Pancreas (tissue), 10 donors: ENCODE data around the gene MARK4. TPM values are rescaled to one million over a fixed set of nuclear protein-coding genes. Genes with fewer than 3 reads are reported as not detected.
"Not testable (repeated sequence)": the region's sequence is repeated elsewhere in the genome, so short reads cannot be mapped to it uniquely, and the experiment has no call there.

ENCODE experiments used
- ATAC-seq, 4 donors: fragments of 200-7000 bp; cut with Tn5 transposase; one replicate each; pipeline versions ENCODE4 v1.8.0 to v1.9.1; 2020; ENCODE audit warnings: mild to moderate bottlenecking in 4 of 4, moderate library complexity in 4 of 4
- DNase-seq, 6 donors: peaks; one replicate each; pipeline ENCODE4 v3.0.0-alpha.2; 2020
- FAIRE-seq: peaks from 2 replicates; lab custom pipeline; 2012; peaks lifted over from hg19 to GRCh38; lab: Jason Lieb, UNC
- H3K27ac ChIP-seq, 4 donors: fragments of 200-600 bp; sonication (generic); 1 replicate in 3 of 4; 2 replicates in 1 of 4; pipeline versions ENCODE4 v1.5.0 to v1.8.0; 2020
- H3K27me3 ChIP-seq, 4 donors: fragments of 200-600 bp; one replicate each; pipeline ENCODE4 v1.8.0; 2021
- H3K36me3 ChIP-seq, 3 donors: fragments of 200-600 bp; sonication (generic) in 1 of 3; one replicate each; pipeline versions ENCODE4 v1.5.0 to v1.8.0; 2020 to 2021
- H3K4me1 ChIP-seq, 3 donors: fragments of 200-600 bp; one replicate each; pipeline ENCODE4 v1.8.0; 2021
- H3K4me3 ChIP-seq, 4 donors: fragments of 200-600 bp; sonication (generic) in 2 of 4; one replicate each; pipeline versions ENCODE4 v1.5.0 to v1.8.0; 2020 to 2021
- H3K9me3 ChIP-seq, 4 donors: fragments of 200-600 bp; one replicate each; pipeline ENCODE4 v1.8.0; 2021
- WGBS, 2 donors: extraction: QIAGEN DNeasy Blood & Tissue Kit; methylation state at CpG; one replicate each; pipeline ENCODE4 v1.1.7; 2013; 5-methylcytosine and 5-hydroxymethylcytosine counted together
- intact Hi-C, 3 donors: fragments of 100-400 bp; cut with DNase I; formaldehyde crosslinking; loops; one replicate each; pipeline versions ENCODE4 v1.11.1 to v1.14.2; 2022
- polyA plus RNA-seq, 2 donors: library from polyadenylated mRNA; stranded (reverse); fragments of 200-250 nt; gene quantifications; one replicate each; pipeline ENCODE4 v1.2.3, GENCODE V29; 2013
- total RNA-seq, 6 donors: library from RNA; stranded (reverse); fragmentation: NEBNext Ultra II Directional in 4 of 6; extraction: Animal tissue kit (Norgen Biotek cat#: 25700) in 4 of 6; gene quantifications; one replicate each; pipeline versions ENCODE4 v1.2.1 to v1.2.4, GENCODE V29; 2021 to 2023
- TF ChIP-seq, protein P1 (sequence below), 4 donors: fragments of 200-600 bp; sonication (generic) in 3 of 4; IDR thresholded peaks; one replicate each; pipeline versions ENCODE4 v1.5.0 to v1.8.0; 2021; ENCODE audit warnings: antibody characterized with exemption in 4 of 4
- donor health status: healthy with polysubstance abuse.
- donor health status: DM: no; HTN: no; CAD: no; lungs with moderate emphysema.
- donor health status: DM: no; HTN: no; CAD: no.
- donor health status: control.
- donor health status: control.
- donor health status: Bipolar disorder and iron deficiency.
- donor health status: DM: yes; HTN: yes; CAD: no.
- donor health status: DM: no; HTN: no; CAD: no.
- donor health status: DM: no; HTN: no; CAD: no.
- donor health status: DM: yes; HTN: yes; CAD: no.

Gene MARK4
- total and polyA plus RNA-seq, 8 donors, result 12.8 to 22.8 (median 20.0) TPM

GRCh38 chr19:45222724-45223123, 28.3 kb upstream of the MARK4 start:
- TF ChIP-seq, protein P1, sequence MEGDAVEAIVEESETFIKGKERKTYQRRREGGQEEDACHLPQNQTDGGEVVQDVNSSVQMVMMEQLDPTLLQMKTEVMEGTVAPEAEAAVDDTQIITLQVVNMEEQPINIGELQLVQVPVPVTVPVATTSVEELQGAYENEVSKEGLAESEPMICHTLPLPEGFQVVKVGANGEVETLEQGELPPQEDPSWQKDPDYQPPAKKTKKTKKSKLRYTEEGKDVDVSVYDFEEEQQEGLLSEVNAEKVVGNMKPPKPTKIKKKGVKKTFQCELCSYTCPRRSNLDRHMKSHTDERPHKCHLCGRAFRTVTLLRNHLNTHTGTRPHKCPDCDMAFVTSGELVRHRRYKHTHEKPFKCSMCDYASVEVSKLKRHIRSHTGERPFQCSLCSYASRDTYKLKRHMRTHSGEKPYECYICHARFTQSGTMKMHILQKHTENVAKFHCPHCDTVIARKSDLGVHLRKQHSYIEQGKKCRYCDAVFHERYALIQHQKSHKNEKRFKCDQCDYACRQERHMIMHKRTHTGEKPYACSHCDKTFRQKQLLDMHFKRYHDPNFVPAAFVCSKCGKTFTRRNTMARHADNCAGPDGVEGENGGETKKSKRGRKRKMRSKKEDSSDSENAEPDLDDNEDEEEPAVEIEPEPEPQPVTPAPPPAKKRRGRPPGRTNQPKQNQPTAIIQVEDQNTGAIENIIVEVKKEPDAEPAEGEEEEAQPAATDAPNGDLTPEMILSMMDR (IDR thresholded peaks at IDR 0.05), result no peak
- no peak for FAIRE-seq
- intact Hi-C loops, result no loop called here

GRCh38 chr19:45223879-45224278, 27.2 kb upstream of the MARK4 start:
- FAIRE-seq (no peak), DNase-seq (no peak), ATAC-seq (no peak)
- Histone ChIP-seq H3K27me3 (no peaks in the 10 kb centered on the region), H3K27ac (no peak overlapping the region), H3K36me3 (no peaks in the 10 kb centered on the region), H3K4me1 (no peaks in the 10 kb centered on the region), H3K9me3 (no peaks in the 10 kb centered on the region), H3K4me3 (no peak overlapping the region)
- TF ChIP-seq, protein P1 (IDR thresholded peaks at IDR 0.05), result no peak
- intact Hi-C loops, result no loop called here
- WGBS, 2 donors, result 86 to 92% methylated on average over 5 of the region's 5 CpGs

More at GRCh38 chr19:45222724-45223123, 28.3 kb upstream of the MARK4 start:
- no peak overlapping the region for H3K4me3 ChIP-seq
- DNase-seq (no peak), ATAC-seq (no peak)
- 71 to 77% methylated on average over 6 of the region's 6 CpGs for WGBS, 2 donors
- no peaks in the 10 kb centered on the region for H3K4me1 ChIP-seq
- H3K9me3 ChIP-seq, result no peaks in the 10 kb centered on the region
- no peaks in the 10 kb centered on the region for H3K27me3 ChIP-seq
- no peak overlapping the region for H3K27ac ChIP-seq
- no peaks in the 10 kb centered on the region for H3K36me3 ChIP-seq

DNA sequence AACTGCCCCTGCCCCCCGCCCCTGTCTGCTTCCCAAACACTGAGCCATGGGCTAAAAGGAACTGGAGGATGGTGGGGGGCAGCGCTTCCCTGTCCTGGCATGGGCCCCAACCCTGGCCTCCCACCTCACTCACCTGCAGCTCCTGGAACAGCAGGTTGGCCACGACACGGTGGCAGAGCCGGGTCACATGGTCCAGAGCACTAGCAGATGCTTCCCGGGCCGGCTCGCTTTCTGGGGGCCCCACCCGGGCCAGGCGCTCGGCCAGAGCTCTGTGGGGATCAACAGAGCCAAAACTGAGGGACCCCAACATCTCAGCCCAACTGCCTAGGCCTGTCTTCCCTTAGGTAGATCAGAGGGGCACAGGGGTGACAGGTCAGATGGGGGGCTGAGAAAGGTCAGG, 26.4 kb upstream of the MARK4 start:
- intact Hi-C loops, result no loop called here
- H3K9me3 ChIP-seq, result no peaks in the 10 kb centered on the region
- H3K4me3 ChIP-seq, result no peak overlapping the region
- no peak for FAIRE-seq
- DNase-seq, result no peak
- no peaks in the 10 kb centered on the region for H3K27me3 ChIP-seq
- TF ChIP-seq, protein P1 (IDR thresholded peaks at IDR 0.05), result no peak
- no peaks in the 10 kb centered on the region for H3K36me3 ChIP-seq
- H3K4me1 ChIP-seq, result no peaks in the 10 kb centered on the region
- H3K27ac ChIP-seq, result no peak overlapping the region
- 40 to 48% methylated on average over 10 to 11 of the region's 11 CpGs for WGBS, 2 donors
- ATAC-seq, result no peak

DNA sequence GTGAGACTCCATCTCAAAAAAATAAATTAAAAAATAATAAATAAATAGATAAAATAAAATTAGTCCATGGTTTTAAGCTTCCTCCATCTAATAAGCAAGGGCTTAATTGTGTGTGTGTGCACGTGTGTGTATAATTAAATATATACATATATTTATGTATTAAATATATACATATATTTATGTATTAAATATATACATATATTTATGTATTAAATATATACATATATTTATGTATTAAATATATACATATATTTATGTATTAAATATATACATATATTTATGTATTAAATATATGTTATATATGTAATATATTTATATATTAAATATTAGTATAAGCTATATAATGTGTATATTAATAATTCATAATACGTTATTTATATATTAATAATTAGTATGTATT, 22.0 kb upstream of the MARK4 start:
- DNase-seq, H3K9me3 ChIP-seq, H3K4me1 ChIP-seq, H3K36me3 ChIP-seq, intact Hi-C loops, H3K27me3 ChIP-seq, ATAC-seq, H3K27ac ChIP-seq, H3K4me3 ChIP-seq: not testable (repeated sequence)
- peak; percentile 97 for FAIRE-seq
- 62 to 73% methylated on average over 2 of the region's 2 CpGs for WGBS, 2 donors

- DNase-seq (no peak), FAIRE-seq (no peak), ATAC-seq (no peak)
- Histone ChIP-seq H3K4me3 (no peak overlapping the region), H3K9me3 (no peaks in the 10 kb centered on the region), H3K27ac (no peak overlapping the region), H3K4me1 (no peaks in the 10 kb centered on the region), H3K27me3 (no peaks in the 10 kb centered on the region), H3K36me3 (no peaks in the 10 kb centered on the region)
- 63 to 71% methylated on average over 3 of the region's 3 CpGs for WGBS, 2 donors
- intact Hi-C loops, result no loop called here
- TF ChIP-seq, protein P1 (IDR thresholded peaks at IDR 0.05), result no peak
Observed at GRCh38 chr19:45231891-45232290, 19.2 kb upstream of the MARK4 start.
